ENCODE measurements around the gene KLHDC10.

GRCh38 chr7:130152493-130153210 lies 82.3 kb downstream of the KLHDC10 start:
- TF ChIP-seq POLR2AphosphoS5 (IDR thresholded peaks at IDR 0.05) (no peak), CTCF (IDR thresholded peaks at IDR 0.05) (no peak), EP300 (IDR thresholded peaks at IDR 0.05) (no peak)
